ENCODE results near the gene OCSTAMP.

OCSTAMP gene

GRCh38 chr20:46573234-46573633 lies 22.8 kb upstream of the OCSTAMP start:
- DNase-seq: no peak

- DNase-seq: no peak
These were observed 22.3 kb upstream of the OCSTAMP start for GRCh38 chr20:46572790-46573189.

- DNase-seq: peak; percentile 25
These were observed 21.7 kb upstream of the OCSTAMP start for GRCh38 chr20:46572153-46572552.

- no peak for DNase-seq
These were observed 21.0 kb upstream of the OCSTAMP start for GRCh38 chr20:46571418-46571817.

- DNase-seq: no peak
These were observed 20.5 kb upstream of the OCSTAMP start for GRCh38 chr20:46570956-46571355.

- DNase-seq: no peak
These were observed 19.5 kb upstream of the OCSTAMP start for GRCh38 chr20:46569961-46570360.

- peak; percentile 97 for DNase-seq
These were observed 18.2 kb upstream of the OCSTAMP start for GRCh38 chr20:46568570-46569129.

- no peak for DNase-seq
These were observed 15.7 kb upstream of the OCSTAMP start for GRCh38 chr20:46566125-46566524.

GRCh38 chr20:46564241-46564957 lies 13.9 kb upstream of the OCSTAMP start:
- no peak for DNase-seq

- DNase-seq: no peak
These were observed 13.4 kb upstream of the OCSTAMP start for GRCh38 chr20:46563860-46564221.

DNA sequence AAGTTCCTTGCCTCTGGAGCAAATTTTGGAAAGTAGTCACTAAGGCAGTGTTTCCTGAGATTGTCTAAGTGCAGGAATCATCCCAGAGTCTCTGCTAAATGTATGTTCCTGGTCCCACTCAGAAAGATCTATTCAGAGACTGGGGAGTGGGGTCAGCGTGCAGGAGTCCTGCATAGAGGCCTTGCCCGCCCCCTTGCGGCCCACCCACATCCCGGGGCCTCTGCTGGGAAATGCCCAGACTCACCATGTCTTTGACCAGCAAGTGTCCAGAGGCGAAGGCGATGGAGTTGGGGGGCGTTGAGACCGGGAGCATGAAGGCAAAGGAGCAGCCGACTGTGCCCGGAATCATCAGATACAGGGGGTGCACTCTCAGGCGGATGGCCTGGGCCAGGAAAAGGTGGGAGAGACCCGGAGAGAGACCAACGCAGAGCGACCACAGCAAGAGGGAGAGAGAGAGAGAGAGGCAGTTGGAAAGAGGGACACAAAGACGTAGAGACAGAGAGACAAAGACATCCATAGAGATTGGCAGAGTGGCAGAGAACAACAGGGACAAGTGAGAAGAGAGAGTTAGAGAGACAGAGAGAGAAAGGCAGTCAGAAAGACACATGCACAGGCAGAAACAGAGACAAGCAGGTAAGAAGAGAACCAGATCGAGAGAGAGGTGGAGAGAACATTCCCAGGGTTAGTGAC lies 12.9 kb upstream of the OCSTAMP start:
- no peak for DNase-seq

DNA sequence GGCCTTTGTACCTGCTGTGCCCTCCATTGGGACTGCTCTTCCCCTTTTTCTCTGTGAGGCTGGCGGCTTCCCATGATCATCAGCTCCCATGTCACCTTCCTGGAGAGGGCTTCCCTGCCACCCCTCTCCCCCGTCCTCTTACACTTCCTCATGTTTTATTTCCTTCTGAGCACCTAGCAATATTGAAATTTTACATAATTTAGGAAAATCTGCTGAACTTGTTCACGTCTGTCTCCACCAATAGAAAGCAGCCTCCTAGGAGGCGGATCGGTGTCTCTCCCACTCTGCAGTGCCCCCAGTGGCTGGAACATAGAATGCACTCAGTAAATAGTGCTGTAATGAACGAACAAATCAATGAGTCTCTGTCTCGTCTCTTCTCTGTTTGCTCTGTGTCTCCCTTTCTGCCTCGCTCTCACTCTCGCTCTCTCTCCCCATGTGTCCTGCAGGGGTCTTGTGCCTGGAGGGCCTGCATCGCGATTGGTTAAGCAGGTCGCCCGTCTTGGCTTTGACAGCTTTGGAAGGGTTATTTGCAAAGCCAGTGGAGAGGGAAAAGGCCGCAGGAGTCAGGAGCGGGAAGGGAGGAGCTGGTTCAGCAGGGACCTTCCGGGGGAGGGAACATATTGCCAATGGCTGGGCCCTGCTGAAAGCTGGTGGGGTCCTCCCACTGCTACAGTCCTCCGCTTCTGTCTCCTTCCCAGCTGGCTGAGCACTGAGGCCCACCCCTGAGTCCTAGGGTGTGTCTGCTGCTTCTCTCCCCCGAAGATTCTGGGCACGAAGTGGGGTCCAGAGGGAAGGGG lies 12.1 kb upstream of the OCSTAMP start:
- DNase-seq: peak; percentile 68

DNA sequence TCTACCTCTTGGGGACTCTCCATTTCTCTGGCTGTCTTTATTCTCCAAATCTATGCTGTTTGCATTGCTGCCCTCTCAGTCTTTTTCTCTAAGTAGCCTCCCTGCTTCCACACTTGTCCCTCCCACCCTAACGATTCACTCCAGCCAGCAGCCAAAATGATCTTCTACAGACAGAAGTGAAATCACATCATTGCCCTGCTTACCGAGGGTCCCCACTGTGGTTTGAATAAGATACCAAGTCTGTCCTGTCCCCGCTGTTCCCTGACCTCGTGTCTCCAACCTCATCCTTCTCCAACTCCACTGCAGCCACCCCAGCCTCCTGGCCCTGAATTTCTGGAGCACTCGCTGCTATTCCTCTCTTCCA lies 11.5 kb upstream of the OCSTAMP start:
- no peak for DNase-seq

GRCh38 chr20:46559685-46560440 lies 9.4 kb upstream of the OCSTAMP start:
- peak; percentile 21 for DNase-seq

DNA sequence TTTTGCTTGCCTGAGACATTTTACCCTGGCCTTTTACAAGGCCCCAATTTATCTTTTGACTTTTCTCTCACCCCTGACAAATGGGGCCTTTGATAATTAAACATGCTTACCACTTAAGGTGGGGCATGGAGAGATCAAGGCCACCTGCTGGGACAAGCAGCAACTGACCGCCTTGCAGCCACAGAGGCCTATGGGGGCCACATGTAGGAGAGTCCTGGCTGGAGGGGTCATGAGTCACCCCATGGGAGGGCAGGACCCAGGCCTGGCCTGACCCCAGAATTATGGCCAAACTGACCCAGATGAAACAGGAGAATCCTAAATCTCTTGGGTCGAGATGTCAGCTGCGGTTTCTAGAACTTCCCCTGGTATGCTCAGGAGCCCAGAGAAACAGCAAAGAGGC lies 8.5 kb upstream of the OCSTAMP start:
- DNase-seq: no peak

DNA sequence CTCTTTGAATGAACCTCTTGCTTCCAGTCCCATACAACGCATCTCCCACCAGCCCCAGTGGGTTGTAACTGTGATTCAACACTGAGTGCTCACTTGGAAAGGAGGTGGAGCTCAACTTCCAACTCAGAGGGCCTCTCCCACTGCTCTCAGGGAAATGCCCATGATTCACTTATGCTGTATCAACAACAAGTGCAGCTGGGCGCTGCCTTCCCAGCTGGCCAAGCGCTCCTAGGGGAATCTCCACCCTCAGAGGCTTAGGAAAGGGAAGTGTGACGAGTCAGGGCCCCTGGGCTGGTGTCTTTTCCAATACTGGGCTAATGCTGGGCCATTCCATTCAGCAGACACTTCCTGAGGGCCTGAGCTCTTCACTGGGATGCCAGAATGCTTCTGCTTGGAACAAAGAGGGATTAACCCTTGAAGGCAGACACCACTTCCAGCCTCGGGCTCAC lies 8.1 kb upstream of the OCSTAMP start:
- peak; percentile 56 for DNase-seq

GRCh38 chr20:46557231-46557956 lies 6.9 kb upstream of the OCSTAMP start:
- no peak for DNase-seq

DNA sequence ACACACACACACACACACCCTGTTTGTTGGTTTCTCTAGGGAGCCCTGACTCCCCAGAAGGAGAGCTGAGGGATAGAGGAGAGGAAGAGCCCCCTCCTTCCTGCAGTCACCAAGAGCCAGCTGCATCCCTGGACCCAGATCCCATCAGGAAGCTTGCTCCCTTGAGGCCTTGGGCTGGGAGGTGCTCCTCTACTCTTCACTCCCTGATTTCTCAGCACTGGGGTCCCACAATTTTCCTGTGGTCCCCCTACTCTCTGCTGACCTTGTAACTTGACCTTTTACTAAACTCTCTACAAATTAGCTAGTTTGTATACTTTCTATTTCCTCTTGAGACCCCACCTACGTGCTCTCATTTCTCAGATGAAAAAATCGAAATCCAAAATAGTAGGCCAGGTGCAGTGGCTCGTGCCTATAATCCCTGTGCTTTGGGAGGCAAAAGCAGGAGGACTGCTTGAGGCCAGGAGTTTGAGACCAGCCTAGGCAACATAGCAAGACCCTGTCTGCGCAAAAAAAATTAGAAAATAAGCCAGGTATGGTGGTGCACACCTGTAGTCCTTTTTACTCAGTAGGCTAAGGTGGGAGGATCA lies 5.0 kb upstream of the OCSTAMP start:
- no peak for DNase-seq

DNA sequence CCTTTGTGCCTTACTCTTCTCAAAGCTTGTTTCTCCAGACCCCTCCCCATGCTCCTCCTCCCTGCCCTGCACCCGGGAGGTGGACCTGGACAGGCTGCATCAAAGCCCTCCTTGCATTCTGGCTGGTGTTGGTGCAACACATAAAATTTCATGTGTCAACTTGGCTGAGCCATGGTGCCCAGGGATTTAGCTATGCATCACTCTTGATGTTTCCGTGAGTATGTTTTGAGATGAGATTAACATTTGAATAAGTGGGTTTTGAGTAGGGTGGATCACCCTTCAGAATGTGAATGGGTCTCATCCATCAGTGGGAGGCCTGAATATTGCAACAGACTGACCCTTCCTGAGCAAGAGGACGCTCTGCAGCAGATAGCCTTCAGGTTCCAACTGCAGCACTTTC lies 4.4 kb upstream of the OCSTAMP start:
- DNase-seq: no peak

GRCh38 chr20:46553926-46554325 lies 3.5 kb upstream of the OCSTAMP start:
- no peak for DNase-seq

Data from NCI-H345 (cell line).